CD4-positive, alpha-beta T cell treated with Interleukin-4 for 1 hour (primary cell): ENCODE results near the gene ZNF419.

Experiments
- DNase-seq, 2 donors: peaks; one replicate each; pipeline ENCODE4 v3.0.0-alpha.2; 2020 to 2022

The ZNF419 gene

GRCh38 chr19:57537953-57538547 is 50.5 kb downstream of the ZNF419 start:
- DNase-seq: no peak
